HepG2 (cell line): ENCODE data around the gene KRTAP4-16. TPM values are rescaled to one million over a fixed set of nuclear protein-coding genes. Genes with fewer than 3 reads are reported as not detected.
"Not testable (repeated sequence)": the region's sequence is repeated elsewhere in the genome, so short reads cannot be mapped to it uniquely, and the experiment has no call there.

Source experiments
- ATAC-seq: fragments of 200-7000 bp; cut with Tn5 transposase; 3 replicates; pipeline ENCODE4 v1.9.1; 2020; ENCODE audit warnings: mild to moderate bottlenecking, moderate library complexity
- BruUV-seq: library from RNA; stranded (reverse); fragments of 400-500 nt; replicated peaks from 2 replicates; lab custom pipeline; 2021; lab: Mats Ljungman, UMichigan
- CTCF ChIA-PET: fragments of 300-600 bp; formaldehyde crosslinking; extraction: SDS; loops from one replicate; lab custom pipeline; 2021; ENCODE audit warnings: low total read pairs, inconsistent platforms, low intra/inter-chr PET ratio; lab: Yijun Ruan, JAX
- POLR2A ChIA-PET: fragments of 350-600 bp; sonication (Branson Sonifier 250); formaldehyde crosslinking; loops from one replicate; lab custom pipeline; 2020; ENCODE audit warnings: antibody characterized with exemption, inconsistent platforms; lab: Yijun Ruan, JAX
- DNase-seq: peaks from one replicate; pipeline ENCODE4 v3.0.0-alpha.2; 2015; ENCODE audit warnings: low spot score
- FAIRE-seq: peaks from 3 replicates; lab custom pipeline; 2011; peaks lifted over from hg19 to GRCh38; lab: Jason Lieb, UNC
- H2AFZ ChIP-seq: one replicate; pipeline ENCODE4 v1.6.1; 2011; ENCODE audit warnings: low read length, inconsistent platforms
- H3K27ac ChIP-seq: fragments of 300-600 bp; 3 replicates; pipeline ENCODE4 v1.8.0; 2011; ENCODE audit warnings: mixed run types, mild to moderate bottlenecking, mixed read lengths, low read length, inconsistent platforms; ENCODE audit not compliant: insufficient read depth; ENCODE audit errors: extremely low read length
- H3K27me3 ChIP-seq, 2 experiments: fragments of 200-600 bp in 1 of 2; 2 replicates in 1 of 2; 3 replicates in 1 of 2; pipeline versions ENCODE4 v1.6.0 to v1.8.0; 2011; ENCODE audit warnings: low read length in 2 of 2, mild to moderate bottlenecking in 2 of 2, moderate library complexity in 2 of 2, inconsistent platforms in 1 of 2; ENCODE audit not compliant: insufficient read depth in 2 of 2, control insufficient read depth in 1 of 2
- H3K36me3 ChIP-seq, 2 experiments: fragments of 200-600 bp in 1 of 2; replicated peaks in 1 of 2; 2 replicates in 1 of 2; 3 replicates in 1 of 2; pipeline versions ENCODE4 v1.5.1 to v1.8.0; 2011; ENCODE audit warnings: low read length in 2 of 2, inconsistent platforms in 1 of 2; ENCODE audit not compliant: insufficient read depth in 2 of 2, control insufficient read depth in 1 of 2
- H3K4me1 ChIP-seq: 2 replicates; pipeline ENCODE4 v1.5.1; 2012; ENCODE audit warnings: low read length, inconsistent platforms; ENCODE audit not compliant: insufficient read depth
- H3K4me2 ChIP-seq: 2 replicates; pipeline ENCODE4 v1.6.0; 2011; ENCODE audit warnings: low read depth, low read length, inconsistent platforms
- H3K4me3 ChIP-seq, 3 experiments: fragments of 200-600 bp in 1 of 3; sonication (generic), shearing (Covaris generic) in 1 of 3; replicated peaks in 1 of 3; 2 replicates each; pipeline ENCODE4 v1.5.1; 2011 to 2016; ENCODE audit warnings: low read length in 3 of 3, inconsistent platforms in 2 of 3, low read depth in 2 of 3, mild to moderate bottlenecking in 2 of 3, control low read depth in 1 of 3, mixed read lengths in 1 of 3; ENCODE audit not compliant: insufficient read depth in 1 of 3
- H3K79me2 ChIP-seq: one replicate; pipeline ENCODE4 v1.6.1; 2011; ENCODE audit warnings: low read length, inconsistent platforms; ENCODE audit not compliant: insufficient read depth
- H3K9ac ChIP-seq: 2 replicates; pipeline ENCODE4 v1.6.0; 2011; ENCODE audit warnings: mild to moderate bottlenecking, low read depth, low read length, inconsistent platforms; ENCODE audit not compliant: insufficient read depth
- H3K9me3 ChIP-seq: 2 replicates; pipeline ENCODE4 v1.5.1; 2012; ENCODE audit warnings: mild to moderate bottlenecking, low read length
- H4K20me1 ChIP-seq: 2 replicates; pipeline ENCODE4 v1.6.0; 2011; ENCODE audit warnings: inconsistent platforms, mild to moderate bottlenecking, low read length, moderate library complexity; ENCODE audit not compliant: insufficient read depth
- CBX5 ChIP-seq: sonication (generic); formaldehyde crosslinking; IDR thresholded peaks from 2 replicates; pipeline ENCODE4 v1.4.0; 2020; ENCODE audit warnings: missing genetic modification reagents, borderline replicate concordance
- MED8 ChIP-seq: sonication (generic); formaldehyde crosslinking; IDR thresholded peaks from 2 replicates; pipeline ENCODE4 v1.8.1; 2023; ENCODE audit warnings: mild to moderate bottlenecking, missing genetic modification reagents; ENCODE audit not compliant: insufficient replicate concordance
- SRSF9 ChIP-seq: fragments of 200-400 bp; formaldehyde crosslinking; IDR thresholded peaks from 2 replicates; pipeline ENCODE4 v1.6.1; 2018; ENCODE audit warnings: borderline replicate concordance, mild to moderate bottlenecking, low read depth, low read length; ENCODE audit not compliant: insufficient read depth, poor library complexity, severe bottlenecking
- ZBTB7A ChIP-seq: sonication (generic); formaldehyde crosslinking; IDR thresholded peaks from 2 replicates; pipeline ENCODE4 v1.8.0; 2022; ENCODE audit warnings: mild to moderate bottlenecking, missing genetic modification reagents
- WGBS: methylation state at CpG from one replicate; pipeline ENCODE4 v1.1.6; 2017; ENCODE audit warnings: low lambda C conversion rate; 5-methylcytosine and 5-hydroxymethylcytosine counted together
- in situ Hi-C: cut with HindIII; loops from 2 replicates; pipeline ENCODE4 v1.10.0; 2017; ENCODE audit warnings: low pct_unique_long_range_greater_than_20kb; ENCODE audit not compliant: extremely low pct_ligation_motif_present
- intact Hi-C: fragments of 100-400 bp; cut with micrococcal nuclease; formaldehyde crosslinking; loops from one replicate; pipeline ENCODE4 v1.10.0; 2022; ENCODE audit not compliant: unreplicated experiment
- polyA plus RNA-seq, 8 experiments: library from polyadenylated mRNA; depleted of rRNA in 3 of 8; stranded (reverse) in 7 of 8; unstranded in 1 of 8; fragments of >200 nt; fragmentation: Illumina TruSeq in 4 of 8; extraction: Trizol in 4 of 8; gene quantifications; 2 replicates each; pipeline versions ENCODE4 v1.2.1 to v1.2.3, GENCODE V29; 2011 to 2016; ENCODE audit warnings: low read depth in 4 of 8, missing spikeins in 1 of 8, mixed read lengths in 1 of 8; ENCODE audit not compliant: insufficient read depth in 1 of 8
- total RNA-seq, 5 experiments: library from RNA; depleted of rRNA; stranded (reverse); fragments of >200 nt; fragmentation: Illumina TruSeq; extraction: Trizol; gene quantifications; 2 replicates each; pipeline ENCODE4 v1.2.3, GENCODE V29; 2016; ENCODE audit warnings: low read depth in 1 of 5
- TF ChIP-seq, protein P1 (sequence below): sonication (generic); formaldehyde crosslinking; IDR thresholded peaks from 2 replicates; pipeline ENCODE4 v1.4.0; 2020; ENCODE audit warnings: mild to moderate bottlenecking, missing genetic modification reagents

The KRTAP4-16 gene
- total and polyA plus RNA-seq, 2 of the 13 experiments (the other 11 are each of a cell fraction or from before 2014, with no cell fraction given), result not detected

DNA sequence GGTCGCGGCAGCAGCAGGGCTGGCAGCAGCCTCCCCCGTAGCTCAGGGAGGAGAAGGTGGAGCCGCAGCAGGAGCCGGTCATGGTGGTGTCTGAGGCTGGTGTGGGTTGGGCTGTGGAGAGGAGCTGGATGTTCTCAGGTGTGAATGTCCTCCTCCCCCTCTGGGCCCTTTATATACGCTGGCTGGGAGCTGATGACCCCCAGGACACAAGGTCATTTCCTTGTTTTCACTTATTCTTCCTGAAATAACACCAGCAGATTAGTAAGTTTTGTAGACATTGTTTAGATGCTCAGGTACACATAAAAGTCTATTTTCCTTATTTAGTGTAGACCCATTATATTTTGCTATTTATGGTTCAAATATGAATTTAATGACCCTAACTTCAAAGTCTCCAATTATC lies 46.9 kb downstream of the KRTAP4-16 start, which contains the start of gene KRTAP2-2:
Gene KRTAP2-2 (minus strand): TSS at position 101 of the 400 bp plus-strand sequence. CDS start 19 bp downstream, at position 82.
- H3K79me2 ChIP-seq, H3K9ac ChIP-seq, H3K27me3 ChIP-seq, POLR2A ChIA-PET, H3K4me3 ChIP-seq, H3K9me3 ChIP-seq, H2AFZ ChIP-seq, CTCF ChIA-PET, H4K20me1 ChIP-seq, H3K4me2 ChIP-seq, BruUV-seq, ATAC-seq, H3K27ac ChIP-seq, H3K36me3 ChIP-seq, FAIRE-seq, DNase-seq, intact Hi-C loops: not testable (repeated sequence)
- WGBS, result 50% methylated on average over 1 of the region's 6 CpGs
- in situ Hi-C loops, result loop anchor here (5.0 to 10.0 kb wide), 2 partner anchors 48 to 100 kb away; partner anchors contain the start of gene KRTAP3-1
- H3K4me1 ChIP-seq, result peaks cover 23% of the 10 kb centered on the region

- H3K79me2 ChIP-seq, H3K4me3 ChIP-seq, POLR2A ChIA-PET, H3K4me2 ChIP-seq, H4K20me1 ChIP-seq, H3K27me3 ChIP-seq, DNase-seq, H2AFZ ChIP-seq, intact Hi-C loops, H3K36me3 ChIP-seq, H3K9ac ChIP-seq, ATAC-seq, BruUV-seq, CTCF ChIA-PET, H3K9me3 ChIP-seq, H3K27ac ChIP-seq, FAIRE-seq: not testable (repeated sequence)
- 88% methylated on average over 7 of the region's 9 CpGs for WGBS
- in situ Hi-C loops, result loop anchor here (10.0 kb wide), 1 partner anchor 100 kb away; no protein-coding TSS in a partner anchor
- H3K4me1 ChIP-seq, result peaks cover 18% of the 10 kb centered on the region
These were observed 47.5 kb downstream of the KRTAP4-16 start for GRCh38 chr17:41054556-41054955.

DNA sequence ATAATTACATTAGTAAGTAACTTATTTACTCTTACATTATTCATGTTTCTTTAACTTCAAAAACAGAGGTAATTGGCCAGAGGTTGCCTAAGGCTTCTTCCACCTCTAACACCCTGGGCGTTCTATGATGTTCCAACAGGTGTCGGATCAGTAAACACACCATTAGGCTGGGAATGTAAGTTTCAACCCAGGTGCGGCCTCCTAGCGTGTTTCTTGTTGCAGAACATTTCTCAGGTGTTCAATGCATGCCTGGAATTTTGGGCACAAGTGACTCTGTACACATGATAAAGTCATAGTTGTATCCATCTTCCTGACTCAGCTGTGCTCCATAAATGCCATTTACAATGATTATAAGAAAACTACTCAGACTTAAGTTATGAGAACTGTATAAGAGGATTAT lies 48.0 kb downstream of the KRTAP4-16 start:
- POLR2A ChIA-PET, result no interaction called here

More for the DNA sequence above, 48.0 kb downstream of the KRTAP4-16 start:
- no TSS peak for BruUV-seq
- intact Hi-C loops, result no loop called here
- CTCF ChIA-PET, result no interaction called here
- Histone ChIP-seq H3K36me3 (no peaks in the 10 kb centered on the region), H3K27ac (no peak overlapping the region), H3K9ac (no peak overlapping the region), H3K4me2 (no peak overlapping the region), H3K9me3 (no peaks in the 10 kb centered on the region), H3K4me3 (no peak overlapping the region), H3K27me3 (no peaks in the 10 kb centered on the region), H3K4me1 (peaks cover 15% of the 10 kb centered on the region), H2AFZ (no peak overlapping the region), H3K79me2 (no peaks in the 10 kb centered on the region), H4K20me1 (no peaks in the 10 kb centered on the region)
- no peak for ATAC-seq
- in situ Hi-C loops, result loop anchor here (10.0 kb wide), 1 partner anchor 99 kb away; no protein-coding TSS in a partner anchor
- 95% methylated on average over 4 of the region's 4 CpGs for WGBS
- no peak for FAIRE-seq
- TF ChIP-seq MED8 (CRISPR knock-in tag) (no peak), CBX5 (CRISPR knock-in tag) (no peak), ZBTB7A (no peak), SRSF9 (no peak)
- TF ChIP-seq, protein P1, sequence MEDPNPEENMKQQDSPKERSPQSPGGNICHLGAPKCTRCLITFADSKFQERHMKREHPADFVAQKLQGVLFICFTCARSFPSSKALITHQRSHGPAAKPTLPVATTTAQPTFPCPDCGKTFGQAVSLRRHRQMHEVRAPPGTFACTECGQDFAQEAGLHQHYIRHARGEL (CRISPR knock-in tag), result no peak
- DNase-seq, result no peak
